Right kidney (tissue), 1 donor: ENCODE measurements around the gene KCNJ5.

ENCODE experiments used
- DNase-seq: peaks from one replicate; pipeline ENCODE4 v3.0.0-alpha.2; 2016

The KCNJ5 gene

DNA sequence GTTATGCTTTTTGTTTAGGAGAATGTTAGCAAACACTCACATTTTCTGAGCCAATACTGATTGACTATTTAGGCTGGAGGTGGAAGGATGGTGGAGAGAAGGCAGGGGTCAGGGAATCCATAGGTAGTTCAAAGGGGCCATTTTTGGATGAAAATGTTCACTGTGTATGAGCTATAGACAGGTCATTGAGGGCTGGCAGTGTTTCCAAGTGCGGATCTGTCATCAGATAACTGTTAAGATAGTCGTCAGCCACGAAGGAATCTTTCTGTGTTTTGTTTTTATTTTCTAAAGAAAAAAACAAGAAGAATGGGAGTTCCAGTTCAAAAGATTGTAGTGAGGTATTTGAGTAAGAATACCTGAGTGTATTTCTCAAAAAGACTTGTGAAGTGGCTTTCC lies 3.1 kb downstream of the KCNJ5 start:
- no peak for DNase-seq

DNA sequence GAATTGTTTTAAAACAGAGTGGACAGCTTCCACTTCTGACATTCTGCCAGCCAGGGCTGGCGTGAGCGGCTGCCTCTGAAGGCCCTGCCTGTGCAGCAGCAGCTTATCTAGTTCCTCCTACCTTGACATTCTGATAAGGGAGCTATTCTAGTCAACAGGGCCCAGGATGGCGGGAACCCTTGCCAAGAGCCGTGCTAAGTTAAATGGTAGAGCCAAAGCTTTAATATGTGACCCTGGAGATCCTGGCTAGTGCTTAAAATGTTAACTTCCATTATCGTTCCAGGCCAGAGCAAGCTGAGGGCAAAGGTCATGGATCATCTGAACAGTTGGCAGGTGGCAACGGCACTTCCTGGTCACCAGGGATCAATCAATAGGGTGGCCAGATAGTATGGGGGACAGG lies 3.5 kb downstream of the KCNJ5 start:
- no peak for DNase-seq

DNA sequence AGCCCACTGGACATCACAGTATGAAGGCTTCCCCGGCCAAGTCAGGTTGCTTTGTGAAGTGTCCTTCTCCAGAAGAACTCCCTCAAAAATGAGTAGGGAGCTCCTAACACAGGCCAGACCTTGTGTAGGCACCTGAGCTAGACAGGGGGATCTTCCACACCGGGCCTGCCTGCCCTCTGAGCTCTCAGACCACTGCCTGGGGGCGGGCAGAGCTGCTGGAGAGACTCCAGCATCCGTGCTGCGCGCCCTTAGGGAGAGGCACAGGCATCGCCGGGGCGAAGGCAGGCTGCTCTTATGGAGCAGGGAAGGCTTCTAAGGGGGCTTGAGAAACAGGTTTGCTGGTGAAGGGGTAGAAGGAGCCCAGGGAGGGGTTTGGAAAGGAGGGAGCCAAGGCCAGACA lies 4.4 kb downstream of the KCNJ5 start:
- DNase-seq = no peak

DNA sequence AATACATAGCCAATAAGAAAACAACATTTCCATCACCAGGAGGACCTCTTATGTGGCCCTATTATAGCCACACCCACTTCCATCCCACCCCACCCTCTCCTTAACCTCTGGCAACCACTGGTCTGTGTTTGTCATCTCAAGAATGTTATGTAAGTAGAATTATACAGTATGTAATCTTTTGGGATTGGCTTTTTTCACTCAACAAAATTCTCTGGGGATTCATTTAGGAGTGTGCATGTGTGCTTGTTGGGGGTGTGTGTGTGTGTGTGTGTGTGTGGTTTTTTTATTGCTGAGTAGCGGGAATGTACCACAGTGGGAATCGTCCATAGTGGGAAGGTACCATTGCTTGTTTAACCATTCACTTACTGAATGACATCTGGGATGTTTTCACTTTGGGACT lies 5.2 kb downstream of the KCNJ5 start:
- no peak for DNase-seq

DNA sequence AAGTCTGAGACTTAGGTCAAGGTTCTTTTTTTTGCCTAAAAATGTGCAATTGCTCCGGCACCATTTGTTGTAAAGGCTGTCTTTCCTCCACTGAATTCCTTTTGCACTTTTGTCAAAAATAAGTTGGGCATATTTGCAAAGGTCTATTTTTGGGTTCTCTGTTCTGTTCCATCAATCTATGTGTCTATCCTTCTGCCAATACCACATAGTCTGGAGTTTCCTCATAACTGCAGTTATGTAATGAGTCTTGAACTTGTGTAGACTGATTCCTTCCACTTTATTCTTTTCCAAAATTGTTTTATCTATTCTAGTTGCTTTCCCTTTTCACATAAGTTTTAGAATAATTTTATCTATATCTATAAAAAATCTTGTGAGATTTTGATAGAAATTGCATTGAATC lies 6.7 kb downstream of the KCNJ5 start:
- DNase-seq = no peak

DNA sequence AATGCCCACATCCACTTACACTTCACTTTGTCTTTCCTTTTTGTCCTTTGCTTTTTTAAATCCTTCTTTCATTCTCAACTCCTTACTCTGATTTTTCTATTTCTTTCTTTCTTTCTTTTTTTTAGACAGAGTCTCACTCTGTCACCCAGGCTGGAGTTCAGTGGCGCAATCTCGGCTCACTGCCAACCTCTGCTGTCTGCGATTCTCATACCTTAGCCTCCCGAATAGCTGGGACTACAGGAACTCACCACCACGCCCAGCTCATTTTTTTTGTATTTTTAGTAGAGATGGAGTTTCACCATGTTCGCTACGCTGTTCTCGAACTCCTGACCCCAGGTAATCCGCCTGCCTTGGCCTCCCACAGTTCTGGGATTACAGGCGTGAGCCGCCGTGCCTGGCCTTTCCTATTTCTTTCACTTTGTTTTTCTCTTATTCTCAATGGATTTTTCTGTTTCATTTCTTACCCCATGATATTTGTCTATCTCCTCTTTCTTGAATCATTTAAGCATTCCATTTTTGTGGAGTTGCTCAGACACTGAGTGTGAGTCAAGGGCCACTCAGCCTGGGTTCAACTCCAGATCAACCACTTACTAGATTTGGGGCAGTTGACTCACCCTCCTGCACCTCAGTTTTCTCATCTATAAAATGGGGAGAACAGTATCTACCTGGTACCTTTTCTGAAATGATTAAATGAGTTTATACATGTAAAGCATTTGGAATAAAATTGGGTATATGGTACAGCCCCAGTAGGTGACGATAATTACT lies 7.6 kb downstream of the KCNJ5 start:
- no peak for DNase-seq

DNA sequence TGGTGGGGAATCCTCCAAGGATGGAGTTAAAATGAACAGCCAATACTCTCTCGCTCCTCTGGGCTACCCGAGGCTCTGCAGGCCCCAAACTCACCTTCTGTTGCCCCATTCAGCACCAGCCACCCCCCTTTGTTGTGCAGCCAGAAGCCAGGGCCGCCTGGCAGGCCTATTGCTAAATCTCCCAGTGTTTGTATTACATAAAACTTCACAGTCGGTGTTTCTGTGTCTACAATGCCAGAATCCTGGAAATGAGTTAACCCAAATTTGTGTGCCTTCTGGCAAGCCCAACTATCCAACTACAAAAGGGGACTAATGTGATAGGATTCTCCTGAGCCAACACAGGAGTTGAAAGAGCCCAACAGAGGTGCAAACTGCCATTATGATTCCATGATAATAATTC lies 9.3 kb downstream of the KCNJ5 start:
- no peak for DNase-seq

DNA sequence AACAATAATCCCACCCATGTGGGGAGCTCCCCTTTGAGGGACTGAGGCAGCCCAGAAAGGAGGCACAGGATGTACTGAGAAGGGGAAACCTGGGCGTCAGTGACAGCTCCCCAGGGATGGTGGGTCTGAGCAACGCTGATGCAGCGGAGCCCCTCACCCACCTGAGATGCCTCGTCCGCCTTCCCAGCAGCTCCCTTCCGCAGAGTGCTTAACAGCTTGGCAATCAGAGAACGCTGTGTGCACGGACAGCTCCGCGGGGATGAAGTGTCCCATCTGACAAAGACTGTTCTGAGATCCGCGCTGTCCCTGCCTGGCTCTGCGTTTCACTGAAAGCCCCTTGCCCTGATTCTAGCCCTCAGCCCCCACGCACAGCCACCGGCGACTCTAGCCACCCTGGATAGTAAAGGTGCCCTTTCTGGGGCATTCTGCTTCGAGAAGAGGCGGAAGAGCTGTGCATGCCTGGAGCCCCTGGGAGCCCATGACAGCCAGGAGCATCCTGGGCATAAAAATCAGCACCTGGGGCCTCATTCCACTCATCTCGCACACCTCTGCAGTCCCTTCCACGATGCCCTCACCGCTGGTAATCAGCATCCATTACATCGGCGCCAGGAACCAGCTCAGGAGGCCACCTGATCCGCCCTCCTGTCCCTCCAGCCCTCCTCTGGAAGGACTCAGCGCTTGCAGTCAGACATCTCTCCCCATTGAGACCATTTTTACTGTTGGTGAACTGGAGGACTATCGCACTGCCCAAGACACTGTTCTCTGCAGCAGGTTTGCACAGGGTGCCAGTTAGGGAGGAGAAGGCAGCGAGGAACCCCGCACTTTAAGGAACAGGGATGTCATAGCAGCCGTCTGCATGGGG lies 10.7 kb downstream of the KCNJ5 start:
- DNase-seq = peak; percentile 48

DNA sequence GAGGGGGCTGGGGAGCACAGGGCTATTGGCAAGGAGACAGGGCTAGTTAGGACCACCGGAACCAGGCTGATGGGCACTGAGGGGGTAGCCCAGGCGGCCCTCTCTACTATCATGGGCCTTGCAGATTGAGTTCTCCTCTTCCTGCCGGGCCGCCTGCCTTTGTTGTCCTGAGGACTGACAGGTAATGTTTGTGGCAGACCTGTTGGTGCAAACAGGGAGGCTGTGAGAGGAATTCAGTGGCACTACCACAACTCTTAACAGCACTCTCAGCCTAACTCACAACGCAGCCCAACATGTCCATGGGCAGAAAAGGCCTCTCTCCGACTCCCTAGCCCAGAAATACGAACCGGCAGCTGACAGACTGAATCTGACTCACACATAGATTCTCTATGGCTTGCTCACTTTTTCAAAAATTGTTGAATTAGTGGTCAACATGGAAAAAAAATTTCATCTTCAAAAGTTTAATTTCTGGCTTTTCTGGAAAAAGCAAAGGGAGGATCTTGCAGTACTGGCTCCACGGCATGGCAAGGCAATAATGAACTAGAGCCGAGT lies 11.4 kb downstream of the KCNJ5 start:
- no peak for DNase-seq

DNA sequence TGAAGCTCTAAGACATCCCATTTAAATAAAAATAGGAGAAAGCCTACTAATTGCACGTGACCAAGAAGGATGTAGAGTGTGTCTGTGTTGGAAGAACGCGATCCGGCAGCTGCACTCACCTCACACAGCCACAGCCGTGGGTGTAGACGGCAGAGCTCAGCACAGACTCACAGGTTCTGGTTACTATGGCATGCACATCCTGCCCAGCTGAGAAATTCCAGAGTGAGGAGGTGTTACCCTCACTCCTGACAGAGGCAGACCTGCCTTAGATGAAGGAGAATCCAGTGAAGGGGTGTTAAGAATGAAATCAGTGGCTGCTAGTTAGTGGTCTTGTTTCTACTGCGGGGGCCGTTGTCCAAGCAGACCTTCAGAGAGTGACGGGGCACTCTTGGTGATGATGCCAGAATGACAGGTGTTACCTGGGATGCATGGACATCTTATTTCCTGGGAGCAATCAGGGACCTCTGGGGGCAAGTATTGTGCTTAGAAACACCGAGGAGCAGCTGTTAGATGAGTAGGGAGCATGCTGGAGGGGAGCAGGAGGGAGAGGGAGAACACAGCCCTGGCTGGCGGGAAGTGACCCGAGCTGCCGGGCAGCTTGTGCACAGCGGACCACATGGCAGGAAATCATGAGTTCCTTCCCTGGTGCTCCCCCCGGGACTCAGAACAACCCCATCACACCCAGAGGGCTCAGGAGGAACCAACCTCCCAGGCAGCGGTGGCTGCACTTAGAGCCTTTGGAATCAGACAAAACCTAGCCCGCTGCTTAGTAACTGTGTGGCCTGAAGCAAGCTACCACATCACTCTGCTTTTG lies 12.3 kb downstream of the KCNJ5 start:
- peak; percentile 43 for DNase-seq

DNA sequence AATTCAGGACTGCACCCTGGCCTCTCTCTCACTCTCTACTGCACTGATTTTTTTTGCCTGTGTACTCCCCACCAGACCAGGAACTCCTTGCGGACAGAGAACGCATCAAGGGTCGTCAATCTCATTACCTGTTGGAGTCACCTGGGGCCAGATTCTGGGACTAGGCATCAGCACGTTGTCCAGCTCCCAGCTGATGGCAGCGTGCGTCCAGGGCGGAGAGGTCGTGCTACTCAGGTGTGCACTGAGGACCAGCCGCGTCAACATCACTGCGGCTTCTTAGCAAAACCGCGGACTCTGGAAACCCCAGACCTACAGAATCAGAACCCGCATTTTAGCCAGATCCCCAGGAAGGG lies 13.1 kb downstream of the KCNJ5 start:
- DNase-seq = peak; percentile 21

DNA sequence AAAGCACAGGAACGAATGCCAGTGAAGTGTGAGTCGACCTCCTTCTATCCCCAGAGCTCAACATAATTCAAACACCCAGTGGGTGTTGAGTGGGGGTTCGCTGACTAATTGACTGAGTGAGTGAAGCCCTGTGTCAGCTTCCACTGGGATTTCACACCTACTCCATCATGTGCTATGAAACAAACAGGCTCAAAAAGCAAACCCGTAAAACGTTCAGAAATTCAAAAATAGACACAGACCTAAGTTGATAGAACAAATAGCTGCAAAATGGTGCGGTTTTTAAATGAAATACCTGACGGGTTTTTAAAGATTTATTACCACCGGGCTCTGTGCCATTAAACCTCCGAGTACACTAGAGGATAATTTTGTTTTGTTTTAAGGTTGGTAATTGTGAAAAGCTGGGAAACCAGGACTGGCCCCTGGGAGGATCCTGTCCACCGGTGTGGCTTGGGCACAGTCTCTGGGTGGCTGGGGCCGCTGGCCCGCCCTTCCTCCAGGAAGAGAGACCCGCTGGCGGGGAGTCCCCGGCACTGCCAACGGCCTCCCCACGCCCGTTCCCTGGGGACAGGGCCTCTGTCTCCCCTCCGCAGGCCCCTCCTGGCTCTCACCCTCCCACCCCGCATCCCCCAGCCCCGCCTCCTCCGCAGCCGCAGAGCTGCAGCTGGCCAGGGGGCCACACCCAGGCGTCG lies 13.6 kb downstream of the KCNJ5 start:
- peak; percentile 71 for DNase-seq

DNA sequence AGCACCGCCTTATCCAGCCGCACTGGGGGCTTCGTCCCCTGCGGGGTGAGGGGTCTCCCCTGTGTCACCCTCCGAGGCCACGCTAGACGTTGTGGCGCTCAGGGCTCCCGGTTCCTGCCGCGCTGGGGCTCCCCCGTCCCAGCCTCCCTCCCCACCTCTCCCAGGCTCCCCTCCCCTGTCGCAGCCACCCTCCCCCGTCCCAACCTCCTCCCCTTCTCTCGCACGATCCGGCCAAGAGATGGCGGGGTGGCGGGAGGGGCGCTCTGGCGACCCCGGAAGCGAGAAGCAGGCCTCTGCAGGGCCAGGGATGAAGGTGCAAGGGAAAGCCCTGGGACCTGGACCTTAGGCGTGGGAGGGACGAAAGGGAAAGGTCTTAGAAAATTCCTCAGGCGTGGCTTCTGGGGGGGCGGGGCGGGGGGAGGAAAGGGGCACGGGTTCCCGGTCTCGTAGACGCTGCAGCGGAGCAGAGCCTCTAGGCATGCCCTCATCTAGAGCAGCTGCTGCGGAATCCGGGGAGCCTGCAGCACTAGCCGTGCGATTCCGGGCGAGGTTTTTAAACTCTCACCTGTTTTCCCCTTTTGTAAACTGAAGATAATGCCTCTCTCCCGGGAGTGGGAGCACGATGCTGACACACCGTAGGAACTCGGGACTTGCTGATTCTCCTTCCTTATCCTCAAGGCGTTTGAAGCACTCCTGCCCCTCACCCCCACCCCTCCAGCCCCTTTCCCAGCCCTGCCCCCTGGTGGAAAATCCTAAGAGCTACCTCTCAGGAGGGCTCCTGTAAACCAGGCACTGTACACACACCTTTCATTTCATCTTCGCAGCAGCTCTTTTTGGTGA lies 14.4 kb downstream of the KCNJ5 start:
- peak; percentile 73 for DNase-seq

DNA sequence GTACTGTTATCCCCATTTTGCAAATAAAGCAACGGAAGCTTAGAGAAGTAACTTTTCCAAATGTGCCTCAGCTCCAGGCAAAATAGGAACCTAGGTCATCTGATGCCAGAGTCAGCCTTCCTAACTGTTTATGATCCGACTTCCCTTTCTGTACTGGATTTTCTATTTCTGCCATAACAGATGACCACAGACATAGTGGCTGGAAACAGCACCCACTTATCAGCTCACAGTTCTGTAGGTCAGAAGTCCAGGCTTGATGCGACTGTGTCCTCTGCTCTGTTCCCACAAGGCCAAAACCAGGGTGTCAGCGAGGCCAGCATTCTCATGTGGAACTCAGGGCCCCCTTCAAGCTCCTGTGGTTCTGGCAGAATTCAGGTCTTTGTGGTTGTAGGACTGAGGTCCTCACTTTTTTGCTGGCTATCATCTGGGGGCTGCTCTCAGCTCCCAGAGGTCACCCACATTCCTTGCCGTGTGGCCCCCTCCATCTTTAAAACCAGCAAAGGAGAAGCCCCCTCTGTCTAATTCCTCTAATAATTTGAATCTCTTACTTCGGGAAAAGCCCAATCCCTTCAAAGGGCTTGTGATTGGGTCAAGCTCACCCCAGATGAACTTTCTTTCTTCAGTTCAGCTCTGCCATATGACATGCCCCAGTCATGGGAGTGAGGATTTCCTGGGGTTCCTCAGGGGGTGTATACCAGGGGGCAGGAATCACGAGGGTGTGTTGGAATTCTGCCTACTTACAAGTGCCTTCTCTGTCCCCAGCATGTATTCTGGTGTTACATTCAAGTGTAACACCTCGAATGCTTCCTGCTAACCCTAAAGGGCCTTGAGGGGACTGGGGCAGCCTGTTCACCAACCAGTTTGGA lies 15.3 kb downstream of the KCNJ5 start:
- DNase-seq = no peak

DNA sequence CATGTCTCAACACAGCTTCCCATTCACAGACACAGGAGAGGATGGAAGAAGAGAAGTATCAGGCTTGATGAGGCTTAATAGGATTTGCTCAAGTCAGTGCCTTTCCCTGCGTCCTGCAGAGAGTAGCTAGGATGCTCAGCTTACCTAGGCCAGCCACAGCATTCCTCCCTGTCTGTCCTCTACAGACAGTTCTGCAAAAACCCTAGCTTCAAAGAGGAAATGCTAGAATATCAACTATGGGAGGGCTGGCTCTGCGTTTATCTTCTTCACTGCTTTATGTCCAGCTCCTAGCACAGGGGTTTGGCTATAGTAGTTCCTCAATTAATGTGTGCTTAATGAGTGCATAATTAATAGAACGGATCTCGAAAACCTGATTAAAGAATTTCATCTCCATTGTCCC lies 16.4 kb downstream of the KCNJ5 start:
- DNase-seq = no peak

DNA sequence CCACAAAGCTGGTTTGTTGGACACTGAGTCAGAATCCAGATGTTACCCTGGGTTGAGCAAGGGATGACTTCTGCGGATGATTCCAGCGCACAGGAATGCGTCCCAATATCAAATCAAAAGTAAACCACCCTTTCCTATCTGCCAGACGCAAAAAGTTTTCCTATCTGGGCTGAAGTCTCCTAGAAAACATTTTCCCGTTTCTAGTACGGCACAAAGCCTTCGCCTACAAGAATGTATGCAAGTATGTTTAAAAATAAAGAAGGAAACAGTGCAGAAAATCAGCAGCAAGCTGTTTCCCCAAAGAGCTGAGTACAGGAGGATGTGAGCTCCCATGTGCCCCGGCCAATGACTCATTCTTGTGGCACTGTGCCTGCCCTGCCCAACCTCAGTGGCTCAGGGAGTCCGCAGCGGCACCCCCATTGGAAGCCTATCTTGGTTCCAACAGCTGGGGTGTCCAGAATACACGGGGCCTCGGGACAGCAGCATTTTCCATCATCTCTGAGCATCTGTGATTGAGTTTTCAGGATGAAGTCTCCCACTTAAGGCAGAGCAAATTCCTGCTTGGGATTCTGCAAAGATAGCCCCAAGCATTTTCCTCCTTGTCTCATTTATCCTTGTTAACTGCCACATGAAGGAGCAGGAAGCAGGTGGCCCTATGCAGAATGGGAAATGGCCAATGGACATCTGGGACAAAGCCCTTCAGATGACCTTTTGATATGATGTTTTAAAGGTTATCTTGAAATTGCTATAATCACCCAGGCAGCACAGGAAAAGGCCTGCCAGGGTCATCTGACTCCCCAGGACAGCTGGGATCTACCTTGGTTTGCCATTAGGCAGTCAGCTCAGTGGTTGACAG lies 17.5 kb downstream of the KCNJ5 start:
- no peak for DNase-seq

DNA sequence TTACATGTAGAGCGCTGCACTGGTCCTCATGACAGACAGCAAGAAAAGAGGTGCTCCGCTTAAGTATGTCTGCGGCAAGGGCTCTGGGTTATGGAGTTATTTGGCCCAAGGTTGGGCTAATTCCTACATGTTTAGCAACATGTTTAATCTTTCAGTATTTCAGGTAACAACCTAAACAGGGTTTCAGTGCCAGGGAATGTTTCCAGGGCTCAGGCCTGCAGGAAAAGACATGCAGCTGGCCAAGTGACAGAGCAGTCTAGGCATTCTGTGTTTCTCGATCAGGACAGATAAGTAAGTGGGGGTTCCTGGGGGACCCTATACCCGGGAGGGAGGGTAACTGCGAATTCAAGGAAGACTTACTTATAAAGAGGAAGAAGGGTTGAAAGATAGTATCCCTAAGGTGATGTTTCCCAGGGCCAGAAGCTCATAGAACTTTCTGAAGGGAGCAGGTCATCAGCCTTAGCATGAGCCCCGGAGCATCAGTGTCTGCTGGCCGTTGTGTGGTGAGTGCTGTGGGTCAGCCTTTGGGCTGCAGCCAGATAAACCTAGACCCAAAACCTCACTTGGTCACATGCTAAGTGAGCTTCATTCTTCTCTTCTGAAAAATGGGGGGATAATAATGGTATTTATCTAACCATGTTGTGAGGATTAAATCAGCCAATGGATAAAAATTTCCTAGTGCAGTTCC lies 18.4 kb downstream of the KCNJ5 start:
- DNase-seq = no peak

DNA sequence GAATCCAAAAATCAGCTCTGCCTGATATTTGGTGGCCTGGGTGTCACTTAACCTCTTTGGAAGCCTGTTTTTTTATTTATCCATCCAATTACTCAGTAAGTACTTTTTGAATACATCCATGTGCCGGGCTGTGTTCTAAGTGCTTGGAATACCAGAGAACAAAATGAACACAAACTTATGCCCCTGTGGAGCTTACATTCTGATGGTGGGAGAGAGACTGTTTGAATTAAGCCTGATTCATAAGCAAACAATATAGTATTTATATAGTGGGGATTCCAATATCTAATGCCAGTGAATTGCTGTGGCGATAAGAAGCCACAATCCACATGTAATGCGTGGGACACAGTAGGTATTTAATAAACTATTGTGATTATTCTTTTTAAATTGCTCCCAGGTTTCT lies 19.4 kb downstream of the KCNJ5 start:
- DNase-seq = no peak

DNA sequence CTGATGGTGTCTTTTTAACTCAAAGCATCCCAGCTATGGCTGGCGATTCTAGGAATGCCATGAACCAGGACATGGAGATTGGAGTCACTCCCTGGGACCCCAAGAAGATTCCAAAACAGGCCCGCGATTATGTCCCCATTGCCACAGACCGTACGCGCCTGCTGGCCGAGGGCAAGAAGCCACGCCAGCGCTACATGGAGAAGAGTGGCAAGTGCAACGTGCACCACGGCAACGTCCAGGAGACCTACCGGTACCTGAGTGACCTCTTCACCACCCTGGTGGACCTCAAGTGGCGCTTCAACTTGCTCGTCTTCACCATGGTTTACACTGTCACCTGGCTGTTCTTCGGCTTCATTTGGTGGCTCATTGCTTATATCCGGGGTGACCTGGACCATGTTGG lies 20.1 kb downstream of the KCNJ5 start:
- no peak for DNase-seq
